T-helper 17 cell (primary cell): Measurements from ENCODE around the gene CHAC1. TPM values are rescaled to one million over a fixed set of nuclear protein-coding genes. Genes with fewer than 3 reads are reported as not detected.

Source experiments
- ATAC-seq: fragments of 150-1000 bp; cut with Tn5 transposase; 2 replicates; pipeline ENCODE4 v1.10.0; 2021; ENCODE audit warnings: mild to moderate bottlenecking, moderate library complexity
- DNase-seq, 3 donors: peaks; one replicate each; pipeline versions ENCODE4 v3.0.0 to v3.0.0-alpha.2; 2020 to 2021
- H3K9me3 ChIP-seq: one replicate; pipeline ENCODE4 v1.7.0; 2013; ENCODE audit warnings: low read length, mild to moderate bottlenecking; ENCODE audit not compliant: control insufficient read depth, poor library complexity, severe bottlenecking
- H3K27ac Mint-ChIP-seq: one replicate; pipeline ENCODE4 v1.8.0; 2022; ENCODE audit warnings: mild to moderate bottlenecking, moderate library complexity, mixed read lengths
- H3K27me3 Mint-ChIP-seq: one replicate; pipeline ENCODE4 v1.8.0; 2022; ENCODE audit warnings: mixed read lengths
- H3K36me3 Mint-ChIP-seq: one replicate; pipeline ENCODE4 v1.8.0; 2022; ENCODE audit warnings: low read depth, mixed read lengths
- H3K4me1 Mint-ChIP-seq: one replicate; pipeline ENCODE4 v1.8.0; 2022; ENCODE audit warnings: mild to moderate bottlenecking, mixed read lengths
- H3K4me3 Mint-ChIP-seq: one replicate; pipeline ENCODE4 v1.8.0; 2022; ENCODE audit warnings: mild to moderate bottlenecking, moderate library complexity, mixed read lengths
- total RNA-seq, 4 donors: library from RNA in 2 of 4; stranded (reverse) in 2 of 4; gene quantifications; one replicate each; pipeline ENCODE4 v1.2.3 and lab custom pipeline; 2022 to 2026

CHAC1 gene
- total RNA-seq, 2 donors from 2014 or later: 0.35 to 0.70 TPM

DNA sequence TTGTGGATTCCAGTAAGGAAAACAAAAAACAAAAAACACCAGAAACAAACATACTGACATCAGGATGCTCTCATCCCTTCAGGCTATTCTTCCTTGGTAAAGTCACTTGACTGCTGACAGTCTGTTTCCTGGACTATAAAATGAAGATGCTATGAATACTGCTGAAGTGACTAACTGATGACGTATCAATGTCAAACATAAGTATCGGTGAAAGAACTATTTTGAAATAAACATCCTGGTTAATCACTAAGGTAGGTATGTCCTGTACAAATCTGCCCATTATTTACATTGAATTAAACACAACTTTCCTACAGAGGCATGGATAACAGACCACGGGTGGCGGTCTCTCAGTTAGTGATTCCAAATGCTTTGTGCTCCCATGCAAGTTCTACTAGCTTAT, 45.9 kb downstream of the CHAC1 start:
- DNase-seq (no peak), ATAC-seq (no peak)
- Mint-ChIP-seq H3K27ac (peak overlapping the region; percentile 4), H3K36me3 (peaks cover 6% of the 10 kb centered on the region), H3K4me1 (peaks cover 3% of the 10 kb centered on the region), H3K27me3 (no peaks in the 10 kb centered on the region), H3K4me3 (no peak overlapping the region)
- H3K9me3 ChIP-seq: no peaks in the 10 kb centered on the region

GRCh38 chr15:41001524-41002214, 48.4 kb downstream of the CHAC1 start:
- Mint-ChIP-seq H3K27ac (no peak overlapping the region), H3K4me1 (no peaks in the 10 kb centered on the region), H3K36me3 (peaks cover 2% of the 10 kb centered on the region), H3K4me3 (no peak overlapping the region), H3K27me3 (no peaks in the 10 kb centered on the region)
- DNase-seq: no peak
- no peaks in the 10 kb centered on the region for H3K9me3 ChIP-seq
- no peak for ATAC-seq

GRCh38 chr15:41004490-41004889, 51.2 kb downstream of the CHAC1 start:
- H3K9me3 ChIP-seq: no peaks in the 10 kb centered on the region
- no peak for DNase-seq
- ATAC-seq: no peak
- no peaks in the 10 kb centered on the region for H3K27me3 Mint-ChIP-seq
- H3K4me1 Mint-ChIP-seq: peaks cover 8% of the 10 kb centered on the region
- H3K27ac Mint-ChIP-seq: no peak overlapping the region
- no peak overlapping the region for H3K4me3 Mint-ChIP-seq
- H3K36me3 Mint-ChIP-seq: no peaks in the 10 kb centered on the region

Other genes starting within 250 kb of the CHAC1 start
- 10 to 100 TPM; 31.4 to 33.1 TPM for gene RMDN3, start 198.2 kb upstream of the CHAC1 start, total RNA-seq
- 10 to 100 TPM; 16.4 to 20.5 TPM for gene GCHFR, start 189.4 kb upstream of the CHAC1 start, total RNA-seq
- 1 to 10 TPM in 1 of 2 donors, under 1 TPM in 1; 0.89 to 1.2 TPM for gene C15orf62, start 183.5 kb upstream of the CHAC1 start, total RNA-seq
- 10 to 100 TPM; 19.5 to 22.7 TPM for gene ZFYVE19, start 146.4 kb upstream of the CHAC1 start, total RNA-seq
- gene DNAJC17, start 146.0 kb upstream of the CHAC1 start, total RNA-seq: 10 to 100 TPM; 24.1 to 27.7 TPM
- gene PPP1R14D, start 124.8 kb upstream of the CHAC1 start, total RNA-seq: not detected
- 1 to 10 TPM; 2.5 to 4.1 TPM for gene SPINT1, start 109.4 kb upstream of the CHAC1 start, total RNA-seq
- under 1 TPM in 1 of 2 donors, not detected in 1; 0.18 TPM for gene RHOV, start 79.2 kb upstream of the CHAC1 start, total RNA-seq
- gene VPS18, start 59.0 kb upstream of the CHAC1 start, total RNA-seq: 10 to 100 TPM; 13.6 to 18.4 TPM
- gene DLL4, start 24.1 kb upstream of the CHAC1 start, total RNA-seq: not detected
- 10 to 100 TPM; 28.5 to 37.5 TPM for gene INO80, start 162.8 kb downstream of the CHAC1 start, total RNA-seq